Endothelial cell of umbilical vein (primary cell): ENCODE measurements around the gene PDE4B. TPM values are rescaled to one million over a fixed set of nuclear protein-coding genes. Genes with fewer than 3 reads are reported as not detected.

Experiments
- BruUV-seq: library from RNA; stranded (reverse); fragments of 400-500 nt; replicated peaks from 2 replicates; lab custom pipeline; 2021; lab: Mats Ljungman, UMichigan
- CTCF ChIA-PET: fragments of 300-600, 350-600 bp; sonication (Branson Sonifier 250); formaldehyde crosslinking; loops from one replicate; lab custom pipeline; 2021; ENCODE audit warnings: antibody characterized with exemption, inconsistent platforms; lab: Charles Lee
- POLR2A ChIA-PET: fragments of 300-600, 350-600 bp; sonication (Branson Sonifier 250); formaldehyde crosslinking; loops from one replicate; lab custom pipeline; 2021; ENCODE audit warnings: antibody characterized with exemption, inconsistent platforms; lab: Charles Lee
- DNase-seq: peaks from one replicate; pipeline ENCODE4 v3.0.0-alpha.2; 2011; ENCODE audit warnings: low read depth, low spot score
- FAIRE-seq: peaks from 2 replicates; lab custom pipeline; 2011; peaks lifted over from hg19 to GRCh38; lab: Jason Lieb, UNC
- H2AFZ ChIP-seq: 2 replicates; pipeline ENCODE4 v1.6.0; 2012; ENCODE audit warnings: low read depth, low read length, control low read depth, inconsistent platforms
- H3K27ac ChIP-seq: 2 replicates; pipeline ENCODE4 v1.5.1; 2011; ENCODE audit warnings: low read depth, mild to moderate bottlenecking, control low read depth, low read length, moderate library complexity; ENCODE audit not compliant: insufficient read depth
- H3K27me3 ChIP-seq, 2 experiments: 2 replicates each; pipeline versions ENCODE4 v1.6.0 to v1.6.1; 2011; ENCODE audit warnings: low read length in 2 of 2, mixed read lengths in 1 of 2; ENCODE audit not compliant: control insufficient read depth in 2 of 2, insufficient read depth in 2 of 2
- H3K36me3 ChIP-seq, 2 experiments: 2 replicates in 1 of 2; 3 replicates in 1 of 2; pipeline ENCODE4 v1.5.1; 2011; ENCODE audit warnings: low read length in 2 of 2, mild to moderate bottlenecking in 1 of 2, moderate library complexity in 1 of 2; ENCODE audit not compliant: control insufficient read depth in 2 of 2, insufficient read depth in 2 of 2; ENCODE audit errors: extremely low read depth in 1 of 2
- H3K4me1 ChIP-seq: 3 replicates; pipeline ENCODE4 v1.5.1; 2011; ENCODE audit warnings: mild to moderate bottlenecking, low read length; ENCODE audit not compliant: control insufficient read depth, insufficient read depth; ENCODE audit errors: extremely low read depth
- H3K4me2 ChIP-seq: 2 replicates; pipeline ENCODE4 v1.6.1; 2011; ENCODE audit warnings: low read length, control low read depth, mixed read lengths; ENCODE audit not compliant: insufficient read depth
- H3K4me3 ChIP-seq, 3 experiments: fragments of 200-600 bp in 1 of 3; sonication (generic), shearing (Covaris generic) in 1 of 3; replicated peaks in 1 of 3; 2 replicates each; pipeline ENCODE4 v1.5.1; 2011 to 2016; ENCODE audit warnings: control low read depth in 3 of 3, low read length in 3 of 3, mild to moderate bottlenecking in 2 of 3, inconsistent platforms in 1 of 3, low read depth in 1 of 3, moderate library complexity in 1 of 3; ENCODE audit not compliant: insufficient read depth in 1 of 3
- H3K79me2 ChIP-seq: 2 replicates; pipeline ENCODE4 v1.6.0; 2012; ENCODE audit warnings: low read length, inconsistent platforms; ENCODE audit not compliant: control insufficient read depth, insufficient read depth
- H3K9ac ChIP-seq: replicated peaks from 2 replicates; pipeline ENCODE3; 2011; ENCODE audit warnings: low read length, control low read depth; ENCODE audit not compliant: insufficient read depth; ENCODE audit errors: extremely low read depth
- H3K9me1 ChIP-seq: replicated peaks from 3 replicates; pipeline ENCODE4 v1.6.0; 2011; ENCODE audit warnings: mild to moderate bottlenecking, low read length; ENCODE audit not compliant: control insufficient read depth, insufficient read depth; ENCODE audit errors: extremely low read depth
- H3K9me3 ChIP-seq: replicated peaks from 2 replicates; pipeline ENCODE4 v1.5.1; 2012; ENCODE audit warnings: low read length, inconsistent platforms; ENCODE audit not compliant: control insufficient read depth, insufficient read depth
- H4K20me1 ChIP-seq: replicated peaks from 2 replicates; pipeline ENCODE3; 2011; ENCODE audit warnings: mild to moderate bottlenecking, low read length; ENCODE audit not compliant: control insufficient read depth, insufficient read depth; ENCODE audit errors: extremely low read depth
- CTCF ChIP-seq, 2 donors: IDR thresholded peaks; 1 replicate in 1 of 2; 2 replicates in 1 of 2; pipeline ENCODE4 v1.5.1; 2011; ENCODE audit warnings: low read length in 2 of 2, mild to moderate bottlenecking in 2 of 2, moderate library complexity in 2 of 2, control low read depth in 1 of 2, inconsistent platforms in 1 of 2, low read depth in 1 of 2; ENCODE audit not compliant: insufficient read depth in 1 of 2; ENCODE audit errors: extremely low read depth in 1 of 2
- EZH2 ChIP-seq: IDR thresholded peaks from 2 replicates; pipeline ENCODE4 v1.6.1; 2012; ENCODE audit warnings: borderline replicate concordance, low read depth, mild to moderate bottlenecking, moderate library complexity, low read length, inconsistent platforms; ENCODE audit not compliant: severe bottlenecking
- FOS ChIP-seq: IDR thresholded peaks from 2 replicates; pipeline ENCODE4 v1.6.1; 2011; ENCODE audit warnings: mild to moderate bottlenecking, low read length, moderate library complexity, borderline replicate concordance; ENCODE audit not compliant: insufficient read depth
- GATA2 ChIP-seq: IDR thresholded peaks from 2 replicates; pipeline ENCODE4 v1.7.0; 2011; ENCODE audit warnings: low read depth, mild to moderate bottlenecking, moderate library complexity, mixed read lengths, low read length; ENCODE audit not compliant: insufficient read length, insufficient read depth
- JUN ChIP-seq: IDR thresholded peaks from 2 replicates; pipeline ENCODE4 v1.6.1; 2011; ENCODE audit warnings: borderline replicate concordance, low read depth; ENCODE audit not compliant: insufficient read length, insufficient read depth
- MYC ChIP-seq: IDR thresholded peaks from one replicate; pipeline ENCODE4 v1.6.1; 2011; ENCODE audit warnings: mild to moderate bottlenecking, low read depth, low read length
- POLR2A ChIP-seq: IDR thresholded peaks from 2 replicates; pipeline ENCODE4 v1.6.1; 2012; ENCODE audit warnings: low read depth, mild to moderate bottlenecking, control low read depth, low read length
- POLR2AphosphoS5 ChIP-seq: IDR thresholded peaks from 2 replicates; pipeline ENCODE4 v1.6.1; 2012; ENCODE audit warnings: low read depth, mild to moderate bottlenecking, control low read depth, low read length, moderate library complexity; ENCODE audit not compliant: insufficient read depth
- dilution Hi-C: fragments of 300-500 bp; cut with MboI; formaldehyde crosslinking; loops from one replicate; pipeline ENCODE4 v1.15.0; 2019; ENCODE audit warnings: low sequenced_read_pairs; ENCODE audit not compliant: extremely low pct_ligation_motif_present
- intact Hi-C: fragments of 100-400 bp; cut with micrococcal nuclease; formaldehyde crosslinking; loops from one replicate; pipeline ENCODE4 v1.10.0; 2022
- polyA plus RNA-seq, 4 experiments: library from polyadenylated mRNA; depleted of rRNA in 3 of 4; stranded (reverse) in 3 of 4; unstranded in 1 of 4; fragments of >200 nt; gene quantifications; 2 replicates each; pipeline versions ENCODE4 v1.2.1 to v1.2.3, GENCODE V29; 2011 to 2012; ENCODE audit warnings: missing spikeins in 1 of 4
- total RNA-seq: library from RNA; stranded (reverse); gene quantifications from 2 replicates; pipeline ENCODE4 v1.2.3, GENCODE V29; 2021
- TF ChIP-seq, protein P1 (sequence below): IDR thresholded peaks from 2 replicates; pipeline ENCODE4 v1.6.1; 2011; ENCODE audit not compliant: insufficient read depth, insufficient read length

PDE4B gene
- total and polyA plus RNA-seq, 2 donors (not counting 3 experiments of a cell fraction or from before 2014, with no cell fraction given): 63.5 to 69.8 TPM

DNA sequence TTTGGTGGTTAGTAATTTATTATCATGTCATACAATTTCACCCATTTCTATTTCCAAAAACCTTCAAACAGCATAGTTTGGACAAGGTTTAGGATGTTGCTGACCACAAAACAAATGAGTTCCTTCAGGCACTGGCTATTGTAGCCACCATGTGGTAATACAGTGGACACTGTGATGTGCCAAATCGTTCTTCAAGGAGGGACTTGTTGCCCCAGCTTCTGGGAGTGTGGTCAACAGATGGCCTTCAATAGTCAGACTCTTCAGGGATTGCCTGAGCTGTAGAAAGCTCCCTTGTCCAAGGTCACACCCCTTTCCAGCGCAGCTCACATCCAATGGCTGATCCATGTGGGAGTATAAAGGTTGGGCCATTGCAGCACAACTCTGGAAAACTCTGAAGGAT, 2.6 kb downstream of the PDE4B start:
- Histone ChIP-seq H3K9me1 (no peaks in the 10 kb centered on the region), H3K27me3 (peaks cover 20 to 39% of the 10 kb centered on the region in 2 experiments), H3K4me3 (no peak overlapping the region), H2AFZ (no peak overlapping the region), H4K20me1 (no peaks in the 10 kb centered on the region), H3K9me3 (no peaks in the 10 kb centered on the region), H3K27ac (no peak overlapping the region), H3K4me1 (peaks cover 13% of the 10 kb centered on the region), H3K4me2 (no peak overlapping the region), H3K9ac (no peak overlapping the region), H3K79me2 (no peaks in the 10 kb centered on the region), H3K36me3 (no peaks in the 10 kb centered on the region)
- POLR2A ChIA-PET: no interaction called here
- no peak for DNase-seq
- BruUV-seq: no TSS peak
- intact Hi-C loops (loop anchor here (10.0 kb wide), 1 partner anchor 371 kb away; the partner anchor contains the start of genes LEPR and LEPROT), dilution Hi-C loops (no loop called here)
- FAIRE-seq: no peak
- CTCF ChIA-PET: no interaction called here
- no peak for TF ChIP-seq MYC
- no peak for TF ChIP-seq CTCF (IDR thresholded peaks at IDR 0.05; ENCODE audit: extremely low read depth in 1 of 2, insufficient read depth in 1 of 2, low read depth in 1 of 2, low read length in 2 of 2)
- TF ChIP-seq GATA2: no peak
- no peak for TF ChIP-seq FOS

DNA sequence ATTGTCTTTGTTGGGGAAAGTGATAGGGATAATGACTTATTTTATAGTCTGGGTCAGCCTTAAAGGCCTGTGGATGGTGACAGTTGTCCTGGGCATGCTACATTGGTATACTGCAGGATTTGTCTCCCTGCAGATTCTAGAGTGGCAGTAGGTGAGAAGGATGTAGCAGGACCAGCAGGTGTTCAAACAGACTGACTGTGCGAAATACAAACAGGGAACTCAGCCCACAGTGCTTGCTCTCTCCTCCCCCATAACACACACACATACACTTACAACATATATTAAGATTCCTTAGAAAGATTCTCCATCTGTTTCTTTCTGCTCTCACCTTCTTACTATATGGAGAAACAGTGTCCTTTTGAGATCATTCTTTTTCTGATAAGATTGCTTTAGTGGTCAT, 6.9 kb downstream of the PDE4B start:
- ChIA-PET POLR2A (no interaction called here), CTCF (no interaction called here)
- H3K9ac ChIP-seq: no peak overlapping the region
- no peaks in the 10 kb centered on the region for H3K36me3 ChIP-seq
- DNase-seq (no peak), FAIRE-seq (no peak)
- no peaks in the 10 kb centered on the region for H3K9me1 ChIP-seq
- no peaks in the 10 kb centered on the region for H3K79me2 ChIP-seq
- H3K27me3 ChIP-seq: peaks cover 4 to 11% of the 10 kb centered on the region in 2 experiments
- no peak overlapping the region for H3K4me2 ChIP-seq
- TF ChIP-seq JUN (no peak), GATA2 (no peak), POLR2A (no peak), CTCF (IDR thresholded peaks at IDR 0.05; ENCODE audit: extremely low read depth in 1 of 2, insufficient read depth in 1 of 2, low read depth in 1 of 2, low read length in 2 of 2) (no peak), EZH2 (no peak), FOS (no peak), MYC (no peak), POLR2AphosphoS5 (no peak)
- TF ChIP-seq, protein P1, sequence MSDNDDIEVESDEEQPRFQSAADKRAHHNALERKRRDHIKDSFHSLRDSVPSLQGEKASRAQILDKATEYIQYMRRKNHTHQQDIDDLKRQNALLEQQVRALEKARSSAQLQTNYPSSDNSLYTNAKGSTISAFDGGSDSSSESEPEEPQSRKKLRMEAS: no peak
- H4K20me1 ChIP-seq: no peaks in the 10 kb centered on the region
- no peaks in the 10 kb centered on the region for H3K9me3 ChIP-seq
- BruUV-seq: no TSS peak
- no peak overlapping the region for H2AFZ ChIP-seq
- no peaks in the 10 kb centered on the region for H3K4me1 ChIP-seq
- no peak overlapping the region for H3K4me3 ChIP-seq
- no peak overlapping the region for H3K27ac ChIP-seq
- dilution Hi-C loops: no loop called here
- intact Hi-C loops: loop anchor here (10.0 kb wide), 1 partner anchor 375 kb away; the partner anchor contains the start of genes LEPR and LEPROT
